Measurements from ENCODE around the gene TPGS1. TPM values are rescaled to one million over a fixed set of nuclear protein-coding genes. Genes with fewer than 3 reads are reported as not detected.

Gene TPGS1
- total and polyA plus RNA-seq, 8 donors: 1.2 to 65.5 (median 25.0) TPM

DNA sequence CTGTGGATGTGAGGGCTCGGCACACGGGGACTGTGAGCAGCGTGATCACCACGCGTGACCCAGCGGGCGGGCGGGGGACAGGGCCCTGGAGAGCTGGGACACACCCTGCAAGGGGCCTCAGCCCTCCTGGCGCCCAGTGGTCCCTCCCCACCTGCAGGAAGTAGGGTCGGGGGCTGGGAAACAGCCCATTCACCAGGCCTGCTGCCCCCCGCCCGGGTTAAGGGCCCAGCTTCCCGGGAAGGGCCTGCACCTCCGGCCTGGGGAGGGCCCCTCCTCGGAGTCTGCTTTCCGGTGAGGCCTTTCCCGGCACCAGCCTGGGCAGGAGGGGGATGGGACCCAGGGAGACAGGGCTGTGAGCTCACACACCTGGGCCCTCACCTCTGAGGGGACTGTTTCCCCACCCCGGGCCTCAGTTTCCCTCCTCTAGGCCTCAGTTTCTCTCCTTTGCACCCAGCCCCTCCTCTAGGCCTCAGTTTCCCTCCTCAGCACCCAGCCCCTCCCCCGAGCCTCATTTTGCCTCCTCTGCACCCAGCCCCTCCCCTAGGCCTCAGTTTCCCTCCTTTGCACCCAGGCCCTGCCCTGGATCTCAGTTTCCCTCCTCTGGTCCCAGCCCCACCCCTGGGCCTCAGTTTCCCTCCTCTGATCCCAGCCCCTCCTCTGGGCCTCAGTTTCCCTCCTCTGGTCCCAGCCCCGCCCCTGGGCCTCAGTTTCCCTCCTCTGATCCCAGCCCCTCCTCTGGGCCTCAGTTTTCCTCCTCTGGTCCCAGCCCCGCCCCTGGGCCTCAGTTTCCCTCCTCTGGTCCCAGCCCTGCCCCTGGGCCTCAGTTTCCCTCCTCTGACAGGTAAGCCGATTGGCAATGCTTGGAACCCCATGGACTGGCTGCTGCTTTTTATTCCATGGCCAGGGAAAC, 12.9 kb upstream of the TPGS1 start:
- DNase-seq: peak in 1 of 2 donors; percentile 62
- no peak overlapping the region for H3K4me3 ChIP-seq
- peaks cover 15 to 42% (median 30%) of the 10 kb centered on the region in 4 donors for H3K4me1 ChIP-seq
- WGBS, 5 donors: 29 to 38% (median 36%) methylated on average over 17 to 22 of the region's 22 CpGs
- H3K36me3 ChIP-seq: no peaks in the 10 kb centered on the region
- TF ChIP-seq EP300 (IDR thresholded peaks at IDR 0.05) (no peak), POLR2AphosphoS5 (IDR thresholded peaks at IDR 0.05) (no peak), POLR2A (IDR thresholded peaks at IDR 0.05) (no peak)
- TF ChIP-seq, protein P1, sequence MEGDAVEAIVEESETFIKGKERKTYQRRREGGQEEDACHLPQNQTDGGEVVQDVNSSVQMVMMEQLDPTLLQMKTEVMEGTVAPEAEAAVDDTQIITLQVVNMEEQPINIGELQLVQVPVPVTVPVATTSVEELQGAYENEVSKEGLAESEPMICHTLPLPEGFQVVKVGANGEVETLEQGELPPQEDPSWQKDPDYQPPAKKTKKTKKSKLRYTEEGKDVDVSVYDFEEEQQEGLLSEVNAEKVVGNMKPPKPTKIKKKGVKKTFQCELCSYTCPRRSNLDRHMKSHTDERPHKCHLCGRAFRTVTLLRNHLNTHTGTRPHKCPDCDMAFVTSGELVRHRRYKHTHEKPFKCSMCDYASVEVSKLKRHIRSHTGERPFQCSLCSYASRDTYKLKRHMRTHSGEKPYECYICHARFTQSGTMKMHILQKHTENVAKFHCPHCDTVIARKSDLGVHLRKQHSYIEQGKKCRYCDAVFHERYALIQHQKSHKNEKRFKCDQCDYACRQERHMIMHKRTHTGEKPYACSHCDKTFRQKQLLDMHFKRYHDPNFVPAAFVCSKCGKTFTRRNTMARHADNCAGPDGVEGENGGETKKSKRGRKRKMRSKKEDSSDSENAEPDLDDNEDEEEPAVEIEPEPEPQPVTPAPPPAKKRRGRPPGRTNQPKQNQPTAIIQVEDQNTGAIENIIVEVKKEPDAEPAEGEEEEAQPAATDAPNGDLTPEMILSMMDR (IDR thresholded peaks at IDR 0.05): no peak
- H3K27ac ChIP-seq: no peak overlapping the region
- intact Hi-C loops (cut with DNase I; ENCODE audit: low total_unique reads): no loop called here
- H3K27me3 ChIP-seq: peaks cover 20 to 55% (median 41%) of the 10 kb centered on the region in 3 donors
- no peaks in the 10 kb centered on the region for H3K9me3 ChIP-seq

- H3K27me3 ChIP-seq: peaks cover 20 to 62% (median 41%) of the 10 kb centered on the region in 3 donors
- H3K27ac ChIP-seq: no peak overlapping the region
- TF ChIP-seq POLR2A (IDR thresholded peaks at IDR 0.05) (no peak), EP300 (IDR thresholded peaks at IDR 0.05) (no peak), POLR2AphosphoS5 (IDR thresholded peaks at IDR 0.05) (no peak)
- TF ChIP-seq, protein P1 (IDR thresholded peaks at IDR 0.05): no peak
- WGBS, 5 donors: 40 to 73% (median 47%) methylated on average over 6 to 10 of the region's 10 CpGs
- H3K9me3 ChIP-seq: no peaks in the 10 kb centered on the region
- no peaks in the 10 kb centered on the region for H3K36me3 ChIP-seq
- DNase-seq: no peak
- peaks cover 8 to 36% (median 24%) of the 10 kb centered on the region in 4 donors for H3K4me1 ChIP-seq
- H3K4me3 ChIP-seq: no peak overlapping the region
- intact Hi-C loops (cut with DNase I; ENCODE audit: low total_unique reads): no loop called here
These were observed 12.3 kb upstream of the TPGS1 start for GRCh38 chr19:495081-495401.

DNA sequence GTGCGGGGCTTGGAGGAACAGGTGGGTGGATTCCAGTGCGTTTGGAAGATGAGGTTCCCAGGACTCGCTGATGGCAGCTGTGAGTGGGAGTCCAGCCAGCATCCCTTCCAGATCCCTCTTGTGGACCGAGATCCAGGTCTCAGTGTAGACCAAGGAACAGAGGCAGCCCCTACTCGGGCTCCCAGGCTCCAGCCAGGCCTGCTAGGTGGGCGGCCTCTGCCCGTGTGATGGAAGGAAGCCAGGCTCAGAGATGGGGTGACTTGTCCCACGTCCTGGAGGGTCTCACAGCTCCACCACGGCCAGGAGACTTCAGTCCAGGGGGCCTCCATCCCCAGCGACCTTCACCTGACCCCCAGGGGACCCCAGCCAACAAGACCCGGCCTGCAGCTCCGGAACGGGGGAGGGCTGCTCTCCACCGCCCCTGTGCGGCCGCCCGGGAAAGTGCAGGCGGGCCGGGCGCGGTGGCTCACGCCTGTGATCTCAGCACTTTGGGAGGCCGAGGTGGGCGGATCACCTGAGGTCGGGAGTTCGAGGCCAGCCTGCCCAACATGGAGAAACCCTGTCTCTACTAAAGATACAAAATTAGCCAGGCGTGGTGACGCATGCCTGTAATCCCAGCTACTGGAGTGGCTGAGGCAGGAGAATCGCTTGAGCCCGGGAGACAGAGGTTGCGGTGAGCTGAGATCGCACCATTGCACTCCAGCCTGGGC, 11.7 kb upstream of the TPGS1 start:
- intact Hi-C loops (cut with DNase I; ENCODE audit: low total_unique reads): no loop called here
- no peak for TF ChIP-seq EP300 (IDR thresholded peaks at IDR 0.05)
- TF ChIP-seq POLR2AphosphoS5 (IDR thresholded peaks at IDR 0.05): no peak
- TF ChIP-seq, protein P1 (IDR thresholded peaks at IDR 0.05): peak in 4 of 7 experiments; percentile 17 to 71 (median 58)
- no peak for TF ChIP-seq POLR2A (IDR thresholded peaks at IDR 0.05)
- peak in 1 of 2 donors; percentile 71 for DNase-seq
- 14 to 25% (median 18%) methylated on average over 26 to 32 of the region's 32 CpGs for WGBS, 5 donors
- peaks cover 8 to 34% (median 23%) of the 10 kb centered on the region in 4 donors for H3K4me1 ChIP-seq
- H3K36me3 ChIP-seq: no peaks in the 10 kb centered on the region
- H3K4me3 ChIP-seq: no peak overlapping the region
- H3K9me3 ChIP-seq: no peaks in the 10 kb centered on the region
- H3K27ac ChIP-seq: peak overlapping the region in 1 of 5 donors; percentile 4
- H3K27me3 ChIP-seq: peaks cover 20 to 67% (median 41%) of the 10 kb centered on the region in 3 donors

- H3K4me3 ChIP-seq: peak within 1 kb of the TSS in 3 of 4 donors; percentile 11 to 44 (median 24)
- intact Hi-C loops (cut with DNase I; ENCODE audit: low total_unique reads): no loop called here
- peak within 1 kb of the TSS in 1 of 5 donors; percentile 4 for H3K27ac ChIP-seq
- H3K9me3 ChIP-seq: no peaks in the 10 kb centered on the region
- TF ChIP-seq POLR2AphosphoS5 (IDR thresholded peaks at IDR 0.05) (no peak), EP300 (IDR thresholded peaks at IDR 0.05) (no peak), POLR2A (IDR thresholded peaks at IDR 0.05) (no peak)
- TF ChIP-seq, protein P1 (IDR thresholded peaks at IDR 0.05): no peak
- DNase-seq: peak in 1 of 2 donors; percentile 39
- peaks cover 20 to 67% (median 41%) of the 10 kb centered on the region in 3 donors for H3K27me3 ChIP-seq
- H3K4me1 ChIP-seq: peaks cover 8 to 34% (median 23%) of the 10 kb centered on the region in 4 donors
- WGBS, 5 donors: 5 to 19% (median 9%) methylated on average over 8 to 33 of the region's 33 CpGs
- no peaks in the 10 kb centered on the region for H3K36me3 ChIP-seq
These were observed 11.1 kb upstream of the TPGS1 start, which contains the start of gene MADCAM1 for GRCh38 chr19:496112-496665. TSS of gene MADCAM1 (plus strand) at chr19:496486. CDS start at chr19:496500, 14 bp downstream.
